Measurements from ENCODE around the gene MAP7D3. TPM values are rescaled to one million over a fixed set of nuclear protein-coding genes. Genes with fewer than 3 reads are reported as not detected.

MAP7D3 gene
- total and polyA plus RNA-seq, 3 donors from 2014 or later, result 14.7 to 44.0 (median 38.2) TPM

- TF ChIP-seq CTCF (IDR thresholded peaks at IDR 0.05) (no peak), POLR2A (IDR thresholded peaks at IDR 0.05) (no peak)
- intact Hi-C loops (cut with DNase I; ENCODE audit: low total_unique reads), result no loop called here
- 51 to 57% methylated on average over 3 of the region's 3 CpGs for WGBS, 2 donors
- Histone ChIP-seq H3K9me3 (no peaks in the 10 kb centered on the region), H3K4me3 (no peak overlapping the region), H3K27ac (no peak overlapping the region), H3K4me1 (no peaks in the 10 kb centered on the region), H3K27me3 (no peaks in the 10 kb centered on the region), H3K36me3 (ENCODE audit: low read depth, missing control alignments) (no peaks in the 10 kb centered on the region)
- DNase-seq, result no peak
Measured at GRCh38 chrX:136165406-136165805, 85.8 kb downstream of the MAP7D3 start.

GRCh38 chrX:136163689-136164088, 87.5 kb downstream of the MAP7D3 start:
- intact Hi-C loops (cut with DNase I; ENCODE audit: low total_unique reads), result no loop called here
- H3K27me3 ChIP-seq, result no peaks in the 10 kb centered on the region
- no peaks in the 10 kb centered on the region for H3K9me3 ChIP-seq
- no peak overlapping the region for H3K4me3 ChIP-seq
- H3K4me1 ChIP-seq, result no peaks in the 10 kb centered on the region
- 90 to 100% methylated on average over 1 of the region's 1 CpG for WGBS, 2 donors
- H3K27ac ChIP-seq, result no peak overlapping the region
- DNase-seq, result no peak
- TF ChIP-seq POLR2A (IDR thresholded peaks at IDR 0.05) (no peak), CTCF (IDR thresholded peaks at IDR 0.05) (no peak)
- no peaks in the 10 kb centered on the region for H3K36me3 ChIP-seq (ENCODE audit: low read depth, missing control alignments)

Other genes with a start within 250 kb of the MAP7D3 start
- 10 to 100 TPM; 92.5 to 98.6 TPM for gene FHL1, start 103.9 kb downstream of the MAP7D3 start, total RNA-seq
- 211 TPM for gene FHL1, start 103.9 kb downstream of the MAP7D3 start, polyA plus RNA-seq (ENCODE audit: insufficient read depth, low read depth, low replicate concordance)
- gene ADGRG4, start 49.6 kb upstream of the MAP7D3 start, total RNA-seq, result 1 to 10 TPM in 1 of 2 donors, under 1 TPM in 1; 0.50 to 1.0 TPM
- 0.28 TPM for gene ADGRG4, start 49.6 kb upstream of the MAP7D3 start, polyA plus RNA-seq (ENCODE audit: insufficient read depth, low read depth, low replicate concordance)
- gene BRS3, start 236.5 kb upstream of the MAP7D3 start, total RNA-seq, result under 1 TPM; 0.50 to 0.55 TPM
- gene BRS3, start 236.5 kb upstream of the MAP7D3 start, polyA plus RNA-seq (ENCODE audit: insufficient read depth, low read depth, low replicate concordance), result 0.49 TPM
- gene HTATSF1, start 246.2 kb upstream of the MAP7D3 start, total RNA-seq, result 100 to 1,000 TPM; 103 to 115 TPM
- gene HTATSF1, start 246.2 kb upstream of the MAP7D3 start, polyA plus RNA-seq (ENCODE audit: insufficient read depth, low read depth, low replicate concordance), result 65.3 TPM